ENCODE measurements around the gene ARL2BP.
"Not testable (repeated sequence)": the region's sequence is repeated elsewhere in the genome, so short reads cannot be mapped to it uniquely, and the experiment has no call there.

The ARL2BP gene

DNA sequence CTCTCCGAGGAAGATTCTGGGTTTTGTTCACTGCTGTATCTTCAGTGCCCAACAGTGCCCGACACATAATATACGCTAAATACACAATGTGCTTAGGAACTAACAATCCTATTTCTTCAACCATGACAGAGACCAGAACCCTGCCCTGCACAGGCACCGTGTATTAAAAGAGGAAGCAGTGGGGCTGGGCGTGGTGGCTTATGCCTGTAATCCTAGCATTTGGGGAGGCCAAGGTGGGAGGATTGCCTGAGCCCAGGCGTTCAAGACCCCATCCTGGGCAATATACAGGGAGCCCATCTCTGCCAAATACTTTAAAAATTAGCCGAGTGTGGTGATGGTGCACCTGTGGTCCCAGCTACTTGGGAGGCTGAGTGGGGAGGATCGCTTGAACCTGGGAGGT lies 19.3 kb downstream of the ARL2BP start:
- no peak for DNase-seq

DNA sequence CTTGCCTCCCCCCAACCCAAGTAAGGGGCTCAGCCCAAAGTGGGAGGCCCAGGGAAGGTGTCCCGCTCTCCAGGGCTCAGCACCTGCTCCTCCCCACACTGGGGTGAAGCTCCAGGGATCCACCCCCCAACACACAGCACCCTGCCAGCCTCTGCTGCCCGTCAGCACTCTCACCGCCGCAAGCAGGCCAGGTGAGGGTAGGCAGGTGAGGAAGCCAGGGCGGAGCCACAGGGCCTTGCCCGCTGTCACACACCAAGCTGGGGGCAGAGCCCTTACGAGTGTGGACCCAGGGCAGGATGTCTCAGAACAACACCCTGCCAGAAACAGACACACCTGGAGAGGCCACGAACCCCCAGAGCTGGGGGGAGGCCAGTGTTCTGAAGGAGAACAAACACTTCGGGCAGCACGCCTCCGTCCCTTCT lies 19.9 kb downstream of the ARL2BP start:
- no peak for DNase-seq

DNA sequence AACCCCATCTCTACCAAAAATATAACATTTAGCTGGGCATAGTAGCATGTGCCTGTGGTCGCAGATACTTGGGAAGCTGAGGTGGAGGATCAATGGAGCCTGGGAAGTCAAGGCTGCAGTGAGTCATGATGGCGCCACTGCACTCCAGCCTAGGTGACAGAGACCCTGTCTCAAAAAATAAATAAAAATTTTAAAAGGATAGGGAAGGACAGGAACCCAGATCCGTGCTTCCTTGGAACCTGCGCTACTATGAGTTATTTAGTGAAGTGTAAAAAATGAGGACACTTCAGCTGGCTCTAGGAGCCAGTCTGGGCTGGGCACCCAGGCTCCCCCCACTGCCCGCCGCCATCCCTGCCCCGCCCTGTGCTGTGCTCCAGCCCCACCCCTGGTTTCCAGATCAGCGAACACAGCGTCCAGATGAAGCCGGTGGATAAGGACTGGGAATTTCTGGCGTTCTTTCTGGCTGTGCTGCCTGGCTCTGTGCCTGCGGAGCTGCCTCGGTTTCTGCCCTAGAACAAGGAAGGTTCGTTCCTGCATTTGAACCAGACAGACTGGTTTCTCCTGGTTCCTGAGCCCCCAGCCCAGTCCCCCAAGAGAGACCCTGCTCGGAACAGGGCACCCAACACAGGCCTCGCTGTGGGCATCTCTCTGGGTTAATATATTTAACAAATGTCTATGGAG lies 20.9 kb downstream of the ARL2BP start:
- DNase-seq = no peak

GRCh38 chr16:57266531-57267260 lies 21.6 kb downstream of the ARL2BP start:
- DNase-seq = peak; percentile 36

- DNase-seq = not testable (repeated sequence)
Observed at GRCh38 chr16:57267343-57267742, 22.3 kb downstream of the ARL2BP start.

GRCh38 chr16:57268804-57269800 lies 24.0 kb downstream of the ARL2BP start:
- DNase-seq = no peak

DNA sequence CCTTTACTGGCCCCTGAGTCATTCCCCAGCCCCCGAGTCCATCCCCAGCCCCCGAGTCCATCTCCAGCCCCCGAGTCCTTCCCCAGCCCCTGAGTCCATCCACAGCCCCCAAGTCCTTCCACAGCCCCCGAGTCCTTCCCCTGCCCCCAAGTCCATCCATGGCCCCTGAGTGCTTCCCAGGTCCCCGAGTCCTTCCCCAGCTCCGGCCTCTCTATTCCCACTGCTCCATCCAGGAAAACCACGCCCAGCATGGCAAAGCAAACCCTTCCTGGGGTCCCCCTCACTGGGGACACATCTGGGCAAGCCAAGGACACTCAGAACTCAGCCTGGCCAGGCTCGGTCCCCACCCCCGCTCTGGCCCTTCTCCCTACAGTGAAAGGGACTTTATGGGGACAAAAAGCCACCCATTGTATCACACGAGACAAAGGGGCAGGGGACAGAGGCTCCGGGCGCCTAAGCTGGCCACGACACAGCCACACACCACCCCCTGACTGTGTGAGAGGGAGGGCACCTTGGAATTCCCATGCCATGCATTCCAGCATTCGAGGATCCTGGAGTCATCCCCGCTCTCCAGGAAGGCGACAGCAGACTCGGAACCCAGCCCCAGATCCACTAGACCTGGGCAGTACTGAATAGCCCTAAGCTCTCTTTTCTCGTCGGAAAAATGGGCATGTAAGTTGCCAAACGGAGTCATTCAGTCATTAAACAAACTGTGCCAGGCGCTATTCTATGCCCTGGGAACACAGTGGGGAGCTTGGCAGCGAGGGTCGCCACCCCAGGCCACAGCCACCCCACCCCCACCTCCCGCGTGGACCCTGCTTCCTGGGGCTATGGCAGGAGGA lies 25.4 kb downstream of the ARL2BP start:
- DNase-seq = no peak

GRCh38 chr16:57271063-57271345 lies 25.9 kb downstream of the ARL2BP start:
- DNase-seq = no peak

GRCh38 chr16:57271867-57272495 lies 26.9 kb downstream of the ARL2BP start:
- DNase-seq = no peak

- no peak for DNase-seq
Observed at GRCh38 chr16:57273359-57273758, 28.3 kb downstream of the ARL2BP start.

- no peak for DNase-seq
Observed at GRCh38 chr16:57273826-57274225, 28.8 kb downstream of the ARL2BP start.

DNA sequence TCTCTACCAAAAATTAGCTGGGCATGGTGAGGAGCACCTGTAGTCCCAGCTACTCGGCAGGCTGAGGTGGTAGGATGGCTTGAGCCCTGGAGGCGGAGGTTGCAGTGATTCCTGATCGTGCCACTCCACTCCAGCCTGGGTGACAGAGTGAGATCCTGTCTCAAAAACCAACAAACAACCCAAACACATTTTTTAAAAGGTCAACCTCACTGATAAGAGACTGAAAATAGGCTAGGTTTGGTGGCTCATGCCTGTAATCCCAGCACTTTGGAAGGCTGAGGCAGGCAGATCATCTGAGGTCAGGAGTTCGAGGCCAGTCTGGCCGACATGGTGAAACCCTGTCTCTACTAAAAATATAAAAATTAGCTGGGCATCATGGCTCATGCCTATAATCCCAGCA lies 30.9 kb downstream of the ARL2BP start:
- DNase-seq = not testable (repeated sequence)

GRCh38 chr16:57276596-57276995 lies 31.5 kb downstream of the ARL2BP start:
- no peak for DNase-seq

GRCh38 chr16:57277586-57277985 lies 32.5 kb downstream of the ARL2BP start:
- DNase-seq = peak; percentile 63

DNA sequence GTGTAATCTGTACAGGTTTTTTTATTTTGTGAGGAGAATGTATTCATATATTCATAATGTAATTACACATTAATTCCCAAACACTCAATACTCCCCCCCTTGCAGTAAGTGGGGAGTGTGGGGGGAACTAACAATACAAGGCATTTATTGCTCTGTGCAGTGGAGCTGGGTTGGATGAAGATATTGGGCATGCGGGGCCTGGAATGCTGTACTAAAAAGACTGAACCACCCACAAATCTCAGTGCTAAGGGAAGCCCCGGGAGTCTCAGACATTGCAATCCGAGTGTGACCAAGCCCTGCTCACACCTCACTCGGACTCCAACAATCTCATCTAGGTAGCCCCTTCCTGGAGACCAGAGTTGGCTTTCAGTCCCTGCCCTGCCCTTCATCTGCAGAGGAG lies 33.4 kb downstream of the ARL2BP start:
- DNase-seq = no peak

DNA sequence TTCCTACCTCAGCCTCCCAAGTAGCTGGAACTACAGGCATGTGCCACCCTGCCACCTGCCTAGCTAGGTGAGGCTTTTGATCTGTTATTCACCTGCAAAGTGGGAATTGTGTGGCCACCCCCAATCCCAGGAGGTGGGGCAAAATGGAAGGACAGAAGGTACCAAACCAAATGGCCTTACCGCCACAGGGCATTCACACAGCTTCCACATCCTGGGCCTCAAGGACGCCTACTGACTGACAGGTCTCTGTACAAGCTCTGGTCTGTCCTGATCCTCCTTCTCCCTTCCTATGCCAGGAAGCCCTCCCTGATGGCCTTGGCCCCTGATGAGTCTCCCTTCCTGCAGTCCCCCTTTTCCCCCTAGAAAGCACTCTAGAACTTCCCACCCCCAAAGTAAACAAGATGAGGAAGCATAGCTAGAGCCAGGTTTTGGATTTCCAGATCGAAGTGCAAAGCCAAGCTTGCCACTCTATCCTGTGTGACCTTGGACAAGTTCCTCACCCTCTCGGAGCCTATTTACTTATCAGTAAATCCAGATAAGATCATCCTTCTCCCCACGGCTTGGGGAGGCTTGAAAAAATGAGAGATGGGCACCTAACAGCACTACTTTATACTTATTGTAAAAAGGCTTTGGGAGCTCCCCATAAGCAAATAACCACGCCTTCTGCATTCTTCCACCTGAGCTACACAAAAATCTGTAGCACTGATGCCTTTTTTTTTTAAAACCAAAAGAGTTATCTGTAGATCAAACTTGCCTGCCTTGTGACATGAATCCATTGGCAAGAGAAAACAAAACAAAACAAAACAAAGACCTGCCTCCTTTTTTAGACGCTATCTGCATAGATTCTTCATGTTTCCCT lies 35.0 kb downstream of the ARL2BP start:
- no peak for DNase-seq

DNA sequence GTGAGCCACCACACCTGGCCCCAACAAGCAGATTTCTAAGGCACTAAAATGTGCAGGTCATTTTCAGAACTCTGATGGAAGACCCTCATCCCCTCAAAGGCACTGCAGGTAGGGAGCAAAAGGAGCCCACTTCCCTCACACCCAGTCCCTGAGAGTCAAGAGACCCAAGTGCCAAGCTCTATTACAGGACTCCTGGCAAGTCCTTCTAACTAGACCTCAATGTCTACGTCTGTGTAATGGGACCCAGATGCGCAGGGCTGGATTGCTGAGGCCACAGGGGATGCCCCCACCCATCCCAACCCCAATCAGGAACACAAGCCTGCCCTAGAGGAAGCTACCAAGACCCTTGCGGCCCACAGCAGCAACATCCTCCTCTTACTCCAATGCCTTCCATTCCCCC lies 36.7 kb downstream of the ARL2BP start:
- DNase-seq = no peak

- no peak for DNase-seq
Observed at GRCh38 chr16:57282510-57283213, 37.6 kb downstream of the ARL2BP start.

GRCh38 chr16:57283214-57283958 lies 38.3 kb downstream of the ARL2BP start:
- DNase-seq = no peak

DNA sequence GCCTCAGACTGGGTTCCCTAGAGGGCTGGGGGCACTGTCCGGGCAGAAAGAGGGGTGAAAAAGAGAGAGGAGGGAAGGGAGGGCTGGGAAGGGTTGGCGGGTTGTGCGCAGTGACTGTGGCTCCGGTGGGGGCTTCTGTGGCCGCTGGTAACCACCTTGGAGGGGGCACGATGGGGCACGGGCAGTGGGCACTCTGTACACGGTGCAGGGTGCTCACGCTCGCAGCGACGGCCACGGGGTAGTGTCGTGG lies 38.8 kb downstream of the ARL2BP start:
- DNase-seq = no peak

Measured in CD4-positive, alpha-beta T cell treated with Interleukin-12 subunit alpha and Interleukin-12 subunit beta, for 1 hour (primary cell).